Heart left ventricle (tissue), 13 donors: ENCODE data around the gene CCR1.

Experiments
- POLR2A ChIP-seq, 2 donors: fragments of 450-650 bp; IDR thresholded peaks; one replicate each; pipeline ENCODE4 v1.6.1; 2017; ENCODE audit warnings: antibody characterized with exemption in 2 of 2, mild to moderate bottlenecking in 2 of 2, moderate library complexity in 2 of 2
- TF ChIP-seq, protein P1 (sequence below), 12 donors: fragments of 200-600 bp; sonication (generic) in 4 of 12; IDR thresholded peaks; one replicate each; pipeline versions ENCODE4 v1.5.0 to v1.8.0; 2018 to 2022; ENCODE audit warnings: antibody characterized with exemption in 12 of 12, mild to moderate bottlenecking in 5 of 12
- donor health status: ischemic (EF 13 %, LVEDD 7.1; RV severe dilation, severe dysfunction).
- donor health status: DM: no; HTN: yes; CAD: no.
- donor health status: DM: no; HTN: no; CAD: no.
- donor health status: ischemic (EF 25% LVEDD 6.9; RV normal size, moderate dysfunction).
- donor health status: ischemic (EF 25% LVEDD 5.7; RV mildly dilated, moderate dysfunction).
- donor health status: ischemic (EF 35%, LVEDD 5.7; RV mildly dilated, moderate dysfunction).
- donor health status: nonischemic (EF 11% LVEDD 7.7; RV severe dilation, severe dysfunction).
- donor health status: DM: yes; HTN: yes; CAD: no.
- donor health status: PGD.
- donor health status: ischemic (EF 29% LVEDD 5.4; RV normal size, mild dysfunction).
- donor health status: nonischemic (EF 23%, LVEDD 6.1; RV moderate dilation, normal function).

DNA sequence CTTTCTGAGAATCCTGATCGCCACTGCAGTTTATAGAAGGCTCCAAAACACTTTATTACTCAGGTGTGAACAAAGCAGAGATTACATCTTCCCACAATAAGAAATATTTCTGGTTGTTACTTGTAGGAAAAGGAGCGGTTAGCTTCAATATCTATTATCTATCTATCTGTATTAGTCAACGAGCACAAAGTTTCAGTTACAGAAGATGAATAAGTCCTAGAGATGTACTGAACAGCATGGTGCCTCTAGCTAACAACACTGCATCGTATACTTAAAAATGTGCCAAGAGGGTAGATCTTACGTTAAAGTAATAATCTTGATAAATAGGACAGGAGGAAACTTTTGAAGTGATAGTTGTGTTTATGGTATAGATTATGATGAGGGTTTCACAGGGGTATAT lies 23.2 kb upstream of the CCR1 start:
- TF ChIP-seq, protein P1, sequence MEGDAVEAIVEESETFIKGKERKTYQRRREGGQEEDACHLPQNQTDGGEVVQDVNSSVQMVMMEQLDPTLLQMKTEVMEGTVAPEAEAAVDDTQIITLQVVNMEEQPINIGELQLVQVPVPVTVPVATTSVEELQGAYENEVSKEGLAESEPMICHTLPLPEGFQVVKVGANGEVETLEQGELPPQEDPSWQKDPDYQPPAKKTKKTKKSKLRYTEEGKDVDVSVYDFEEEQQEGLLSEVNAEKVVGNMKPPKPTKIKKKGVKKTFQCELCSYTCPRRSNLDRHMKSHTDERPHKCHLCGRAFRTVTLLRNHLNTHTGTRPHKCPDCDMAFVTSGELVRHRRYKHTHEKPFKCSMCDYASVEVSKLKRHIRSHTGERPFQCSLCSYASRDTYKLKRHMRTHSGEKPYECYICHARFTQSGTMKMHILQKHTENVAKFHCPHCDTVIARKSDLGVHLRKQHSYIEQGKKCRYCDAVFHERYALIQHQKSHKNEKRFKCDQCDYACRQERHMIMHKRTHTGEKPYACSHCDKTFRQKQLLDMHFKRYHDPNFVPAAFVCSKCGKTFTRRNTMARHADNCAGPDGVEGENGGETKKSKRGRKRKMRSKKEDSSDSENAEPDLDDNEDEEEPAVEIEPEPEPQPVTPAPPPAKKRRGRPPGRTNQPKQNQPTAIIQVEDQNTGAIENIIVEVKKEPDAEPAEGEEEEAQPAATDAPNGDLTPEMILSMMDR (IDR thresholded peaks at IDR 0.05) = no peak
- no peak for TF ChIP-seq POLR2A (IDR thresholded peaks at IDR 0.05)
